IPS DF 19.7 (cell line): Measurements from ENCODE around the gene SNX27.
"Not testable (repeated sequence)": the region's sequence is repeated elsewhere in the genome, so short reads cannot be mapped to it uniquely, and the experiment has no call there.

Experiments used
- DNase-seq: peaks from one replicate; pipeline ENCODE4 v3.0.0-alpha.2; 2013; ENCODE audit warnings: low read depth, low spot score

SNX27 gene

GRCh38 chr1:151638812-151639211 is 27.0 kb downstream of the SNX27 start:
- DNase-seq, result no peak

- no peak for DNase-seq
Measured at GRCh38 chr1:151639466-151639865, 27.6 kb downstream of the SNX27 start.

GRCh38 chr1:151641229-151641628 is 29.4 kb downstream of the SNX27 start:
- no peak for DNase-seq

- not testable (repeated sequence) for DNase-seq
Measured at GRCh38 chr1:151643085-151643484, 31.2 kb downstream of the SNX27 start.

GRCh38 chr1:151644001-151644400 is 32.2 kb downstream of the SNX27 start:
- DNase-seq, result no peak

- DNase-seq, result no peak
Measured at GRCh38 chr1:151653397-151653796, 41.5 kb downstream of the SNX27 start.

GRCh38 chr1:151655371-151655770 is 43.5 kb downstream of the SNX27 start:
- no peak for DNase-seq

- DNase-seq, result no peak
Measured at GRCh38 chr1:151661751-151662150, 49.9 kb downstream of the SNX27 start.

GRCh38 chr1:151668090-151668489 is 56.2 kb downstream of the SNX27 start:
- DNase-seq, result no peak

- not testable (repeated sequence) for DNase-seq
Measured at GRCh38 chr1:151670036-151670675, 58.3 kb downstream of the SNX27 start.

- DNase-seq, result no peak
Measured at GRCh38 chr1:151673407-151673806, 61.6 kb downstream of the SNX27 start.

- no peak for DNase-seq
Measured at GRCh38 chr1:151680391-151680790, 68.5 kb downstream of the SNX27 start.

- DNase-seq, result no peak
Measured at GRCh38 chr1:151680826-151681225, 69.0 kb downstream of the SNX27 start.

GRCh38 chr1:151681923-151682322 is 70.1 kb downstream of the SNX27 start:
- DNase-seq, result no peak

GRCh38 chr1:151682901-151683300 is 71.1 kb downstream of the SNX27 start:
- not testable (repeated sequence) for DNase-seq

- no peak for DNase-seq
Measured at GRCh38 chr1:151684128-151684527, 72.3 kb downstream of the SNX27 start.

GRCh38 chr1:151686561-151686960 is 74.7 kb downstream of the SNX27 start:
- no peak for DNase-seq

GRCh38 chr1:151689494-151689893 is 77.6 kb downstream of the SNX27 start:
- no peak for DNase-seq

GRCh38 chr1:151692226-151692625 is 80.4 kb downstream of the SNX27 start:
- DNase-seq, result no peak

GRCh38 chr1:151693057-151693651 is 81.3 kb downstream of the SNX27 start:
- DNase-seq, result no peak

- DNase-seq, result no peak
Measured at GRCh38 chr1:151701515-151701914, 89.7 kb downstream of the SNX27 start.

- DNase-seq, result no peak
Measured at GRCh38 chr1:151702936-151703335, 91.1 kb downstream of the SNX27 start.

- no peak for DNase-seq
Measured at GRCh38 chr1:151703813-151704212, 92.0 kb downstream of the SNX27 start.

GRCh38 chr1:151704246-151704645 is 92.4 kb downstream of the SNX27 start:
- no peak for DNase-seq
